NCI-H1092 treated with DMSO at 0.1 percent for 48 hours (cell line): ENCODE data around the gene ANGPTL8.

Experiments
- DNase-seq: peaks from one replicate; lab custom pipeline; 2025; lab: John Stamatoyannopoulos, UW

ANGPTL8 gene, protein sequence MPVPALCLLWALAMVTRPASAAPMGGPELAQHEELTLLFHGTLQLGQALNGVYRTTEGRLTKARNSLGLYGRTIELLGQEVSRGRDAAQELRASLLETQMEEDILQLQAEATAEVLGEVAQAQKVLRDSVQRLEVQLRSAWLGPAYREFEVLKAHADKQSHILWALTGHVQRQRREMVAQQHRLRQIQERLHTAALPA

DNA sequence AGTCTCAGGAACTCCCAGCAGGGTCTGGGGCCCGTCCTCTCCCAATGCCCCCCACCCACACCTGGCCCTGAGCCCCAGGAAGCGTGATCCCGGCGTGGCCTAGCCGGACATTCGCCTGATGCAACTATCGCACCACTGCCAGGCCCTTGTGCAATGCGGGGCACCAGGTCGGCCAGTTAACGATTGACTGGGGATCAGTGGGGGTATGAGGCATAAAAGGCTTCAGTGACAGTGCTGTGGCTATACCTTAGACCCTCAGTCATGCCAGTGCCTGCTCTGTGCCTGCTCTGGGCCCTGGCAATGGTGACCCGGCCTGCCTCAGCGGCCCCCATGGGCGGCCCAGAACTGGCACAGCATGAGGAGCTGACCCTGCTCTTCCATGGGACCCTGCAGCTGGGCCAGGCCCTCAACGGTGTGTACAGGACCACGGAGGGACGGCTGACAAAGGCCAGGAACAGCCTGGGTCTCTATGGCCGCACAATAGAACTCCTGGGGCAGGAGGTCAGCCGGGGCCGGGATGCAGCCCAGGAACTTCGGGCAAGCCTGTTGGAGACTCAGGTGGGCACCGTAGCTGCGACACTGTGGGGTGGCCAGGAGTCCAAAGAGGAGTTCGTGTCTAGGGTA lies at the start of gene ANGPTL8:
Gene ANGPTL8, plus strand, starts transcription at position 243 of the 624 bp plus-strand sequence. Its CDS starts 19 bp downstream, at position 262.
- no peak for DNase-seq

DNA sequence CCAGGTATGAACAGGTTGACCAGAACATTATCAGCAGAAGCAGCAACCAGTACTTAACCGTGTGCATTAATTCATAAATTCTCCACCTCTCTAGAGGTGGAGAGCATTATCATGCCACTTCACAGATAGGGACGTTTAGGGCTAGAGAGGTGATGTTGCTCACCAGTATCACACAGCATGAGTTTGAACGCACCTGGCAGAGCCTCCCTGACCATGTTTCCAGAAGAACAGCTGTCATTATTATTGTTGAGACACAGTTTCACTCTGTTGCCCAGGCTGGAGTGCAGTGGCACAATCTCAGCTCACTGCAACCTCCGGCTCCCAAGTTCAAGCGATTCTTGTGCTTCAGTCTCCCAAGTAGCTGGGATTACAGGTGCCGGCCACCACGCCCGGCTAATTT lies 48.9 kb upstream of the ANGPTL8 start:
- DNase-seq, result no peak

DNA sequence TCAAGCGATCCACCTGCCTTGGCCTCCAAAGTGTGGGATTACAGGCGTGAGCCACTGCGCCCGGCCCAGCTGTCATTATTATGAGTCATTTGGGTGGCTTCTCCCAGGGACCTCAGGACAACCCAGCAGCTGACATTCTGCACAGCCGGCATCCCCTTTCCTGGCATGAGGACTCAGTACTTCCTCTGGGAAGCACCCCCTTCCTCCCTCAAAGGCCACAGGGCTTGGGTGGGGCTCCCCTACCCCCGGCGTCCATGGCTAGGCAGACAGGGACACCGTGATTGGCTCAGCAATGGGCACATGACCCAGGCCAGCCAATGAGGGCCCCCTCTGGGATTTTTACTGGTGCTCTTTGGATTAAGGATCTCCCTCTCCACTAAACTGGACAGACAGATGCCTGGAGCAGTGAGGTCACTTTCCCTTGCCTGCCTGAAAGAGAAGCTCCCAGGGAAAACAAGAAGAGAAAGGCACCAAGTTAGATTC lies 48.1 kb upstream of the ANGPTL8 start:
- DNase-seq, result no peak

DNA sequence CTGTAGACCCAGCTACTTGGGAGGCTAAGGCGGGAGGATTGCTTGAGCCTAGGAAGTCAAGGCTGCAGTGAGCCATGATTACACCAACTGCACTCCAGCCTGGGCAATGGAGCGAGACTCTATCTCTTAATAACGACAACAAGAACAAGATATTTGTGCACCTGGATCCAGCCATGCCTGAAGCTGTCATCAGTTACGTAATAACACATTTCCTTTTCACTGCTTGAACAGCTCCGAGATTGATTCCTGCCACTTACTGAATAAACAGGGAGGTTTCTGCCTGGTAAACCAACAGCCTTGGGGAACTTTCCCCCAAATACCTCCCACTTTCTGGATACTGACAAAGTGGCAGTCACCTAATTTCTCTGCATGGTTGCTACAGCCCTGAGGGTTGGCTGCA lies 47.5 kb upstream of the ANGPTL8 start:
- no peak for DNase-seq

DNA sequence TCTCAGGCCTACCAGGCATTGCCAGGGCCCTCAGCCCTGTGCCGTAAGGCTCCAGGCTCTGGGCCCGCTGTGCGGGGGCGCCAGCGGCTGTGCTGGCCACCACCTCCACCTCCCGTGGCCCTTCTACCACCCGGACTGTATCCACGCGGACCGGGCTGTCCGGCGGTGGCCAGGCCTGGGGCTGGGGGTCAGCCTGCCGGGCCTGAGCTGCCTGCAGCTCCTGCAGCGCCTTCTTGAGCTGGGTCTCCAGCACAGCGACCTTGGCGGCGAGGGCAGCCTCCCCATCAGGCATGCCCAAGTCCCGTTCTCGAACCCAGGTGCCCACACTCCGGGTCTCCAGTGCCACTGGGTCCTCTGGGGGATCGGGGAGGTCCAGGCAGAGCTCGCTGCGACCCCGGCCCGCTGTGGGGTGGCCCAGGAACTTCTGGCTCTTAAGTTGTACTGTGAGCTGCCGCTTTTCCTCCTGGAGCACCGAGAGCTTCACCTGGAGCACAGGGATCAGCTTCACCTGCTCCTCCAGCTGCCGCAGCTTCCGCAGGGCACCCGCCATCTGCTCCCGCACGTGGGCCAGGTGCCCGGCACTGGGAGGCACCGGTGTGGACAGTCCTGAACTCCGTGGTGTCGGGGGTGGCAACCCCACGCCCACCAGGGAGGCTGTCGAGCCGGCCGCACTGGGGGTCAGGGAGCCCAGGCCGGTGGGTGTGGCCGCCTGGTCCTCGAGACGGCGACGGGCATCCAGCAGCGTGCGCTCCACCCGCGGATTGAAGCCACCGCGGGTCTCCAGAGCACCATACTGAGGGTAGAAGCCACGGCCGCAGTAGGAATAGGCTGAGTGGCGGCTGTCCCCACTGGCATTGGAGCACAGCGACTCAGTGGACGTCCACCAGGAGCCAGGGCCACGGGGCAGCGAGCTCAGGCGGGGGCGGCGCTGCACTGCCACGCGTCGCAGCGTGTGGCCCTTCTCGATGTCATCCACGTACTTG lies 46.2 kb upstream of the ANGPTL8 start:
- DNase-seq, result no peak

DNA sequence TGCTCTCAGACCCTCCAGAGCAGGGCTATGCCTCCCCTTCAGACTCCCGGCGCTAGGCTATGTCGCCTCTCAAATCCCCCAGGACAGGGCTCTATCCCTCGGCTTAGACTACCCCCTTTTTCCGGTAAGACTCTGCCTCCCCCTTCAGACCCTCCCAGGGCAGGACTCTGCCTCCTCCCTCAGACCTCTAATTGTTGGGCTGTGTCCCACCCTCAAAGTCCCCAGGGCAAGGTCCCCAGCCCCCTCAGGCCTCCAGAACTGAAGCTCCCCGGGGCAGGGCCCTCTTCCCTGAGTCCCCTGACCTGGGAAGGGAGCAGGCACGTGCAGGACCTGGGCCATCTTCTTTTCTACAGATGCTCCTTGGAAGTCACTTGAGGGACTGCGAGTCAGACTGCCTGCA lies 45.2 kb upstream of the ANGPTL8 start:
- no peak for DNase-seq

DNA sequence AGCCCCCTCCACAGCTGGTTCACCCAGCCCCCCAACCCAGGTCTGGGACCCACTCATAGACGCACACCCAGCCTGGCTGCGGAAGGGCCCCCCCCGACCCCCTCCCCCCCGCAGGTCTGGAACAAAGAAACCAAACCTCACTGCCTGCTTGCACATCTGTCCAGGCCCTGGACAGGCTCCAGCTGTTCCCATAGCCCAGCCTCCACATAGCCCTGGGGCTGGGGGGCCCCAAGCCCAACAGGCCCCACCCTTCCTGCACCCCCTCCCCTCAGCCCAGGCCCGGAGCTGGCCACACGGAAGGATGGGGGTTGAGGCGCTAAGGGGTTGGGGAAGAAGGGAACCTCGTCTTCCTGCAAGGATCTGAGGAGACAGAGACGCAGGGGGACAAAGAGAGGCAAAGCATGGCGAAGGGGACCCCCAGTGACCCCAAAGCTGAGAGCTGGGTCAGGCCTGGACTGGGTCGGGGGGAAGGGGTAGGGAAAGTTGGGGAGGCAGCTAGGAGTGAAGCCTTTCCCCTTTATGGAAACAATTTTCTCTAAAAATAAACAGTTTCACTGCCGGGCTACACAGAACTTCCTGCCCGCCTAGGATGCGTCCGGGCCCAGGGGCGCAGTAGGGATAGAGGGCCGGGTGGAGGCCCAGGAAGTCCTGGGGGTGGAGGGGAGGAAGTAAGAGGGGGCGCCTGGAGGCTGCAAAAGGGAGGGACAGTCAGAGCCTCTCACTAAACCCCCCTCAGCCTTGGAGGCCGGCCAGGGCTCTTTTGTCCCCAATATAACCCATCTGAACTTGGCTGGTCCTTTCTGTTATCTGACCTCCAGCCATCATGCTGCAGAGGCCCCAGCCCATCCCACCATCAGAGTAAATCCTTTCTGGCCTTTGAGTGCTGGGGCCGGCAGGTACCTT lies 44.5 kb upstream of the ANGPTL8 start:
- no peak for DNase-seq

DNA sequence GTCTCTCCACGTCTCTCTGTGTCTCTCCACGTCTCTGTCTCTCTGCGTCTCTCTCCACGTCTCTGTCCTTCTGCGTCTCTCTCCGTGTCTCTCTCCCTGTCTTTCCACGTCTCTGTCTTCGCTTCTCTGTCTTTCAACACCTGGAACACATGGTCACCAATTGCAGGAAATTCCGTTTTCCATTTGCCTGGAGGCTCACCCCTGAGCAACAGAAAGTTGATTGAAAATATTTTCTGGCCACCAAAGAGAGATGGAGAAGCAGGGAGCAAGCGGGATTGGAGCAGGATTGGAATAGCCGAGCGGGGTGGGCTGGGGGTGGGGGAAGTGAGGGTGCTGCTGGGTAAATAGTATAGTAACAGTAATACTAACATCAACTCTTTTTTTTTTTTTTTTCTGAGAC lies 43.7 kb upstream of the ANGPTL8 start:
- no peak for DNase-seq

DNA sequence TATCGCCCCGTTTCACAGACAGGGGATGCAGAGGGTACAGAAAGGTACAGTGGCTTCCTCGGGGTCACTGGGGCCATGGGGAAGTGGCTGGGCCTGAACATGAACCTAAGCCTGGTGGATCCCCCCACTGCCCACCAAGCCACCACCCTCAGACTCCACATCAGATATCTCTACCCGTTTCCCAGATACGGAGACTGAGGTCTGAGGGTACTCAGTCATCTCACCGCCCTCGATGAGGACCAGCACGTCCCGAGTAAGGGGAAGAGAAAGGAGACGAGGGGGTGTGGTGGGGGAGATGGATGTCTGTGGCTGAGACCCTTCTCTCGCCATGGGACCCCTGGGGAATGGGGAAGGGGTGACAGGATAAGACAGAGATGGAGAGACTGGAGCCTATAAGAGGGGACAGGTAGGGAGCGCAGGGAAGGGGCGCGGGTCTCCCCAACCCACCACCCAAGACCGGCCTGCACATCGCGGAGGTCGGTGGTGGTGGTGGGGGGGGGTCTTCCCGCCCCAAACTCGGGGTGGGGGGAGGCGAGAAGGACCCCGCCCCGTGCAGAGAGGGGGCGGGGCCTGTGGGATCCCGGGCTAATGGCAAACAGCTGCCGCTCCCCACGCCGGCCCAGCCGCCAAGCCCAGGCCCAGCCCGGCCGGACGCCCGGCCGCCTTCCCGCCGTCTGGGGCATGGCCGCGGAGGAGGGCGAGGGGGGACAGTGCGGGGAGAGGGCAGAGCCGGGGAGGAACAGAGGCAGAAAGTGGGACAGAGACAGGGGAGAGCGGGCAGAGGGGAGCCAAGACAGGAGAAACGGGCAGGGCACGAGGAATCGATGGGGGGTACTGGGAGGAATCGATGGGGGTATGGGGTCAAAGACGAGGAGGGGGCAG lies 42.8 kb upstream of the ANGPTL8 start:
- DNase-seq, result no peak

DNA sequence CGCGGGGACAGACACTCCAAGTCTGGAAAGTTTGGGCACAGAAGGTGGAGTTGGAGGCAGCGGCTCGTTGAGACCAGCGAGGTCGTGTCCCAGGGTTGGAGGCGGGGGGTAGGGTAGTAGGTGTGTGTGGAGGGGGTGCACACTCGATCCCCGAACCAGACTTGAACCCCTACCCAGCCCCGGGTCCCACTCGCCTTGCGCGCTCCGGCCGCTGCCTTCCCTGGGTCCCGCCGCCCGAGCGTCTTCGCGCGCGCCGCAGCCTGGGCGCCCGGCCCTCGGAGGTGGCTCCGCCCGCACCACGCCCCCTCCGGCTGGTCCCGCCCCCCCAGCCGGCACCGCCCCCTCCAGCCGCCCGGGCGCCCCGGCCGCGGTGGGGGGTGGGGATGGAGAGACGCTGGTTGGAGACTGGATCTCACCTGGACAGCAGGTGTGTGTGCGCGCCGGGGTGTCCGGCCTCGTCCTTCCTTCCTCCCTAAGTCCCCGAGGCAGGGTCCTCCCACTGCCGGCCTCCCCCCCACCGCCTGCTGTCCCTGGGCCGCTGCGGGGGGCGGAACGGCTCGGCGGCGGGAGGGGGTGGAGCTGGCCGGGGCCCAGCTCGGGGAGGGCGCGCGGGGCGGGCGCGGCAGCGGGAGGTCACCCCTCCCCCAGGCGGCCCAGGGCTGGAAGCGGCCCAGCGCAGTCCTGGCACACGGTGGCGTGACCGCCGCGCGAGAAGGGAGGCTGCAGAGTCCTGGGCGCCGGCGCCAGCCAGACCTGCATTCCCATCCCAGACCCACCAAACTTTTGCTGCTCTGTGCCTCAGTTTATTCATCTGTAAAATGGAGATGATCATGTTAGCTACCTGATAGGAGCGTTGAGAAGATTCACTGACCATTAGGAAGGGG lies 41.9 kb upstream of the ANGPTL8 start, which contains the start of gene KANK2:
Gene KANK2, minus strand, starts transcription at position 255 of the 884 bp plus-strand sequence. CDS start 3,034 bp downstream, outside the sequence.
- peak; percentile 48 for DNase-seq

DNA sequence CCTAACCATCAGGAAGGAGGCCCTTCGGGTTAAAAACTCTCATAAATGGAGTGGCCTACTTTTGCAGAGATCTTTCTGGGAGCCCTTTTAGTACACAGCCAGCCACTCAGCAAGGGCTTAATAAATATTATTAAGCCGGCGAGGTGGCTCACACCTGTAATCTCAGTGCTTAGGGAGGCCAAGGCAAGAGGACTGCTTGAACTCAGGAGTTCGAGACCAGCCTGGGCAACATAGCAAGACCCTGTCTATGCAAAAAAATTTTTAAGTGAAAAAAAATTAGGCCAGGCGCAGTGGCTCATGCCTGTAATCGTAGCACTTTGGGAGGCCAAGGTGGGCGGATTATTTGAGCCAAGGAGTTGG lies 41.3 kb upstream of the ANGPTL8 start:
- no peak for DNase-seq

DNA sequence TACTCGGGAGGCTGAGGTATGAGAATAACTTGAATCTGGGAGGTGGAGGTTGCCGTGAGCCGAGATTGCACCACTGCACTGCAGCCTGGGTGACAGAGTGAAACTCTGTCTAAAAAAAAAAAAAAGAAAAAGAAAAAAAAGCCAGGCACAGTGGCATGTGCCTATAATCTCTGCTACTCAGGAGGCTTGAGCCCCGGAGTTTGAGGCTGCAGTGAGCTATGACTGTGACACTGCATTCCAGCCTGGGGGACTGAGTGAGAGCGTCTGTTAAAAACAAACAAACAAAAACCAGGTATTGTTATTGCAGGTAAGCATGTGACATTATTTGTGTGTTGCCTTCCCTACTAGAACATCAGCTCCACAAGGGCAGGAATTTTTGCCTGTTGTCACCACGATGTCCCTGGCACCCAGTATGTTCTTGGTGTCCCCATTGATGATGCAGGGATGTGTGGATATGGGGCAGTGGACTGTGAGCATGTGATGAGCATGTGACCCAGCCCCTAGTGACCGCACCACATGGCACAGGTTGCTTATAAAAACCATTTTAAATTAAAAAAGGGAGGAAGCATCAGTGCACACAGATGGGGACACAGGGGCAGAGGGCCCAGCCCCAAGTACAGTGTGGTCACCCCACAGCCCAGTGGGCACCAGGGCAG lies 40.5 kb upstream of the ANGPTL8 start:
- DNase-seq, result no peak

DNA sequence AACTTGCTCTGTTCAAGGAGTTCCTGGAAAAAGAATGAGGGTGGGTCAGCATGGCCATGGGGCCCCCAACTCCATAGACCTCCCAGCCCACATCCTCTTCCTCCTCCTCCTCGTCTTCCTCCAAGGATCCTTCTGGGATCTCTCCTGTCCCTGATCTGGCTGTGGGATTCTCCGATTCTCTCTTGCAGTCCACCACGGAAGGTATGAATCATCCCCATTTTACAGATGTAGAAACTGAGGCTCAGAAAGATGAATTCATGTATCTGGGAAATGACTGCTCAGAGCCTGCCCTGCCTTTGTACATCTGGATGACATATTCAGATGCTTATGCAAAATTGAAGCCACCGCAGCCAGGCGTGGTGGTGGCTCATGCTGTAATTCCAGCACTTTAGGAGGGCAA lies 39.9 kb upstream of the ANGPTL8 start:
- no peak for DNase-seq

DNA sequence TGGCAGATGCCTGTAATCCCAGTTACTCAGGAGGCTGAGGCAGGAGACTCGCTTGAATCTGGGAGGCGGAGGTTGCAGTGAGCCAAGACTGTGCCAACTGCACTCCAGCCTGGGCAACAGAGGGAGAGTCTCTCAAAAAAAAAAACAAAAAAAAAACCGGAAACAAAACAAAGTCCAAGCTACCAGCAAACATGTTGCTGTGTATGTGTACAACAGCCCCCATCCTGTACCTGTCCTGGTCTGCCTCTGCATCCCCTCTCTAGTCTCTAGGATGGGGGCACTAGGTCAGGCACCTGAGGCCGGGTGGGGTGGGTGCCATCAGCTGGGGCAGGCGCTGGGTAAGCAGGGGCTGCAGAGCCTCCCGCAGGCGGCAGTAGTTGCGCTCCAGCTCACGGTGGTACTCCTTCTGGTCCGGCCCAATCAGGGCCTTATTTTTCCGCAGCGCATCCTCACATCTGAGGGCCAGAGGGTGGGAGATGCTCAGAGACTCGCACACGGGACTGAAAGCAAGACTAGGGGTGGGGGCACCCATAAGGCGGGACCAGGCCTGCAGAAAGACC lies 39.3 kb upstream of the ANGPTL8 start:
- no peak for DNase-seq

DNA sequence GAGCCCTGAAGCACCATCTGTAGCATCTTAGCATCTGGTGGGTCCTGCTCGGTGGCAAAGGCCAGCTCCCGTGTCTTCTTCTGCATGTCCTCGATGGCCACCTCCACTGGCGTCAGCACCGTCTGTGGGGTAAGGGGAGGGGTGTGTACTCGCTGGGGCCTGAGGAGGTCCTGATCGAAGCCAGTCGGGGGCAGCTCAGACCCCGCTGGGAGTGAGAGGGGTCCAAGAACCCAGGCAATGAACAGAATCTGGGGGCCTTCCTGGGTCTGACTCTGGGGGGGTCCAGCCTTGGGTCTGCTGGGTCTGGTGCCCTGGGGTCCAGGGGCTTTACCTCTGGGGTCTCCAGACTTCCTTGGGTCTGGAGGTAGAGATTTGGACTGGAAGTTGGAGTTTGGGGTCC lies 38.5 kb upstream of the ANGPTL8 start:
- DNase-seq, result no peak

DNA sequence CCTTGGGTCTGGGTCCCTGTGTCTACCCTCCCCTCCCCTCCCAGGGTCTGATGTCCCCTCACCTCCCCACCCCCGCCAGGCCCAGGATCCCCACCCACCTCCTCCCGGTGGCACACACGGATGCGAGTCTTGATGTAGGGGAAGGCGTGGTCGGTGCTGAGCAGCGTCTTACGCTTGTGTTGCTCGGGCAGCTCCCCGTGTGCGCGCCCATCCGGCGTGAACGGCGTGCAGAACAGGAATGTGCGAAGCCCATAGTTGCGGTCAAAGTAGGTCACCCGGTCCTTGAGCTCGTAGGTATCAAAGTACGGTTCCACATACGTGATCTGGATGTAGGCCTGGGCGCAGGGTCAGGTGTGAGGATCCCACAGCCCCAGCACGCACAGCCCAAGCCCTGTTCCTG lies 37.6 kb upstream of the ANGPTL8 start:
- DNase-seq, result no peak

DNA sequence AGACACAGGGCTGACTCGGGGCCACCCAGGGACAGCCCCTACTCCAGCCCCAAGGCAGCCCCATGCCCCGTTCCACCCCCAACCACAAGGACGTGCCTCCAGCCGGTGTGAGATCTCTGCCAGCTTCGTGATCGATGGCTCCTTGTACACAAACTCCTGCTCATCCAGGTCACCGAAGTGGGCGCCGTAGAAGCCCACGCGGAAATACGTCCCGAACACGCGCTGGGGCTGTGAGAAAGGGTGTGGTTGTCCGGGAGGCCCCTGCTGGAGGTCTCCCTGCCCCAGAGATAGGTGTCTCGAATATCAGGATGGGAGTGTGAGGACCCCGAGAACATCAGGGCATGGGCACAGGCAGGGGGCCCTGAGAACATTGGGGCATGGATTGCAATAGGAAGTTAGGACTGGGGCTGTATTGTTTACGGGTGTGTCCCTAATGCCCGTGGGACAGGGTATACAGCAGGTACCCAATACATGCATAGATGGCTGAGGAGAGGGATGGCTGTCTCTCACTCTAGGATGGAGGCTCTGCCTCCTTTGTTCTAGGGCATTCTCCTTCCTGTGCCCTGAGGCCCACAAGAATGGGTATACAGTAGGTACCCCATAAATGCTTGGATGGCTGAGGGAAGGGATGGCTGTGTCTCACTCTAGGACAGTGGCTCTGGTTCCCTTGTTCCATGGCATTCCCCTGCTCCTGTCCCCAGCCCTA lies 36.8 kb upstream of the ANGPTL8 start:
- no peak for DNase-seq
